Subcutaneous preadipocyte (primary cell): ENCODE results near the gene ORMDL3. TPM values are rescaled to one million over a fixed set of nuclear protein-coding genes. Genes with fewer than 3 reads are reported as not detected.

ENCODE experiments used
- total RNA-seq: library from RNA; depleted of rRNA; stranded (reverse); fragments of >200 nt; gene quantifications from 2 replicates; pipeline ENCODE4 v1.2.3, GENCODE V29; 2012

Gene ORMDL3, protein sequence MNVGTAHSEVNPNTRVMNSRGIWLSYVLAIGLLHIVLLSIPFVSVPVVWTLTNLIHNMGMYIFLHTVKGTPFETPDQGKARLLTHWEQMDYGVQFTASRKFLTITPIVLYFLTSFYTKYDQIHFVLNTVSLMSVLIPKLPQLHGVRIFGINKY
- total RNA-seq, result 22.1 and 32.7 TPM in 2 replicates

DNA sequence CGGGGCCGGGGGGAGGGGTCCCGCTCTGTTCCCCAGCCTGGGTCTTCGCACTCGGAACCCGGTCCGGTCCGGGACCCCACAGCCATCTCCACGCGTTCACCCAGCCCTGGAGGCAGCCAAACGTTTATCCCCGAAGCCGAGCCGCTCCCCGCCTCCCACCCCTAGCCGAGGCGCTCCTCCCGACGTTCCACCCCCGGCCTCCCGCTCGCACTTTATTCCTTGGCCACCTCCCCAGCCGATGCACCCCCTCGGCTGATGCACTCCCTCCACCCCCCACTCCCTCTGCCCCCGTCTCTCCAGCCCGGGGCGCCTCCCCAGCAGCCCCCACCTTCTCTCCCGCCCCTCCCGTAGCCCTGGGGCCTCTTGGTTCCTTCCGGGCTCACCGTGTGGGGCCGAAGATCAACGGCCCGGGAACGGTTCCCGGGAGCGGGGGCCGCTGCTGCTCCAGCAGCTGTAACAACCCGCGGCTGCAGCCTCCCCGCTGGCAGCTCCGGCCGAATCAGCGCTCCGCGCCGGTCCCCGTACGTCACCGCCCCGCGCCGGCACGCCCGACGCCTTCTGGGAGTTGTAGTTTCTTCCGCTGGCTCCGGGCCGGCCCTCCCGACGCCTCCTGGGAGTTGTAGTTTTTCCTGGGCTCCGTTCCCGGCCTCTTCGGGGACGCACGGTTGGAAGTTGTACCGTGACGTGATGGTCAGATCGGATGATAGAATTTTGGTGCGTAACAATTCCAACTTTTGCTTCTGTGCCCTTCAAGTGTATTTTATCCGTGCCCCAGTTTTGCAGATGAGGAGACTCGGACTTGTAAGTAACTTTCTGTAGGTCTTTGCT is at the start of gene ORMDL3, which contains the start of gene LRRC3C:
Gene ORMDL3, minus strand, starts transcription at position 501 of the 828 bp plus-strand sequence. CDS start 3,398 bp downstream, outside the sequence.
Gene LRRC3C, plus strand, starts transcription at position 632 of the 828 bp plus-strand sequence. CDS start 13,792 bp downstream, outside the sequence.

DNA sequence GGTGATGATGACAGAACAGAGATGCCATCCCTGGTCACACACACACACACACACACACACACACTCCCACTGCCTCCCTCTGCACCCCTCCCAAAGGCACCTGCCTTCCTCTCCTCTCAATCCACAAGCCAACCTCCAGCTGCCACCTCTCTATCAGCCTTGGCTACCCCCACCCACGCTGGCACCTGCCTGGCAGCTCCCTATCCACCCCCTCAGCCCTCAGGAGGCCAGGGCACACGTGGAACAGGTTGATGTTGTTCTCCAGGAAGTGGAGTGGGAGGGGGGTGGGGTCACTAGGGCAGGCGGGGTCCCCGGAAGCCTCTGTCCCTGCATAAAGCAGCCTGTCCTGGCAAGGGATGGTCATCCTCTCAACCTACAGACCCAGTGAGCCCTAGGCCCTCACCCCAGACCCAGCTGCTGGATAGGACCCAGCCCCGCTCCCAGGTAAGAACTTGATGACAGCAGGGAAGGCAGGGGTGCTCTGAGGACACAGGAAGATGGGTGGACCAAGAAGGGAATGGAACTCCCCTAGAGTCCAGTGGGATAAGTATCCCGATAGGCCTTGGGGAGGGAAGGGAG is 35.3 kb upstream of the ORMDL3 start, which contains the start of gene GSDMA:
Gene GSDMA, plus strand, starts transcription at position 363 of the 579 bp plus-strand sequence. CDS start 2,684 bp downstream, outside the sequence.

Other genes starting within 250 kb of the ORMDL3 start
- 5.9 and 9.9 TPM in 2 replicates for gene PGAP3, start 239.5 kb downstream of the ORMDL3 start, total RNA-seq
- gene ERBB2, start 227.5 kb downstream of the ORMDL3 start, total RNA-seq, result 28.3 and 29.8 TPM in 2 replicates
- 12.1 and 15.2 TPM in 2 replicates for gene MIEN1, start 197.1 kb downstream of the ORMDL3 start, total RNA-seq
- gene GRB7, start 189.7 kb downstream of the ORMDL3 start, total RNA-seq, result 0.20 and 0.37 TPM in 2 replicates
- gene IKZF3, start 63.3 kb downstream of the ORMDL3 start, total RNA-seq, result not detected in 2 replicates
- gene ZPBP2, start 59.4 kb downstream of the ORMDL3 start, total RNA-seq, result not detected in 2 replicates
- gene GSDMB, start 9.0 kb downstream of the ORMDL3 start, total RNA-seq, result 3.7 and 4.0 TPM in 2 replicates
- not detected in 2 replicates for gene LRRC3C, start 131 bp upstream of the ORMDL3 start, total RNA-seq
- not detected in 2 replicates for gene GSDMA, start 35.4 kb upstream of the ORMDL3 start, total RNA-seq
- 121 and 155 TPM in 2 replicates for gene PSMD3, start 53.2 kb upstream of the ORMDL3 start, total RNA-seq
- 2.9 and 10.2 TPM in 2 replicates for gene CSF3, start 87.8 kb upstream of the ORMDL3 start, total RNA-seq
- gene MED24, start 126.8 kb upstream of the ORMDL3 start, total RNA-seq, result 54.2 and 57.0 TPM in 2 replicates
- 20.2 and 21.5 TPM in 2 replicates for gene THRA, start 135.4 kb upstream of the ORMDL3 start, total RNA-seq
- 2.6 and 3.1 TPM in 2 replicates for gene NR1D1, start 173.0 kb upstream of the ORMDL3 start, total RNA-seq
- gene MSL1, start 194.4 kb upstream of the ORMDL3 start, total RNA-seq, result 51.8 and 70.6 TPM in 2 replicates
- gene CASC3, start 212.9 kb upstream of the ORMDL3 start, total RNA-seq, result 40.4 and 49.1 TPM in 2 replicates
- 1.8 and 2.3 TPM in 2 replicates for gene RAPGEFL1, start 249.9 kb upstream of the ORMDL3 start, total RNA-seq